ENCODE measurements around the gene SETD1A.

DNA sequence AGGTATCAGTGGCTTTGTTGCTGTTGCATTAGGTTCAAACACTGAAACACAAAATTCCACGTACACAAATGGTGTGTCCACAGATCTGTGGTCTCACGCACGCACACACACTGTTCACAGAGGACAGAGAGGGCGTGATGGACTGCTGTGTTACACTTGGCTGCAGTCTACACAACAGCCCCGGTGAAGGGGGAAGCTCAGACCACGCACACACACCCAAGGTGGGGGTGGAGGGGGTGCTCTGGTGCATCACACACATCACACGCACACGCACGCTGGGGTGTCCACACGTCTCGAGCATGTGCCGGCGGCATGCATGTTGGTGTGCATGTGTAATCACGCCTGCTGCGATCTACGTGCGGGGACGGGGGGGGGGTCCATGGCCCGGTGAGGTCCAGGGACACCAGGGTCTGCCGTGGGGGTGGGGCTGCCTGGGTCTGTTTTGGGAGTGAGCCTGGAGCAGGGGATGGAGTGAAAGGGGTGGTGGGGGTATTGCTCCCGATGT, 34.8 kb downstream of the SETD1A start:
- TF ChIP-seq, protein P1, sequence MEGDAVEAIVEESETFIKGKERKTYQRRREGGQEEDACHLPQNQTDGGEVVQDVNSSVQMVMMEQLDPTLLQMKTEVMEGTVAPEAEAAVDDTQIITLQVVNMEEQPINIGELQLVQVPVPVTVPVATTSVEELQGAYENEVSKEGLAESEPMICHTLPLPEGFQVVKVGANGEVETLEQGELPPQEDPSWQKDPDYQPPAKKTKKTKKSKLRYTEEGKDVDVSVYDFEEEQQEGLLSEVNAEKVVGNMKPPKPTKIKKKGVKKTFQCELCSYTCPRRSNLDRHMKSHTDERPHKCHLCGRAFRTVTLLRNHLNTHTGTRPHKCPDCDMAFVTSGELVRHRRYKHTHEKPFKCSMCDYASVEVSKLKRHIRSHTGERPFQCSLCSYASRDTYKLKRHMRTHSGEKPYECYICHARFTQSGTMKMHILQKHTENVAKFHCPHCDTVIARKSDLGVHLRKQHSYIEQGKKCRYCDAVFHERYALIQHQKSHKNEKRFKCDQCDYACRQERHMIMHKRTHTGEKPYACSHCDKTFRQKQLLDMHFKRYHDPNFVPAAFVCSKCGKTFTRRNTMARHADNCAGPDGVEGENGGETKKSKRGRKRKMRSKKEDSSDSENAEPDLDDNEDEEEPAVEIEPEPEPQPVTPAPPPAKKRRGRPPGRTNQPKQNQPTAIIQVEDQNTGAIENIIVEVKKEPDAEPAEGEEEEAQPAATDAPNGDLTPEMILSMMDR (IDR thresholded peaks at IDR 0.05; ENCODE audit: low read depth, low read length), result no peak
- TF ChIP-seq POLR2A (IDR thresholded peaks at IDR 0.05; ENCODE audit: extremely low read depth, insufficient read length), result no peak
- no peak for TF ChIP-seq MYC (IDR thresholded peaks at IDR 0.05; ENCODE audit: low read depth, low read length)
- TF ChIP-seq, protein P2, sequence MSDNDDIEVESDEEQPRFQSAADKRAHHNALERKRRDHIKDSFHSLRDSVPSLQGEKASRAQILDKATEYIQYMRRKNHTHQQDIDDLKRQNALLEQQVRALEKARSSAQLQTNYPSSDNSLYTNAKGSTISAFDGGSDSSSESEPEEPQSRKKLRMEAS (IDR thresholded peaks at IDR 0.05; ENCODE audit: low read depth, low read length), result no peak

Data from NB4 (cell line).